Osteocyte (in vitro differentiated cells): ENCODE measurements around the gene NQO2. TPM values are rescaled to one million over a fixed set of nuclear protein-coding genes. Genes with fewer than 3 reads are reported as not detected.
"Not testable (repeated sequence)": the region's sequence is repeated elsewhere in the genome, so short reads cannot be mapped to it uniquely, and the experiment has no call there.

Experiments used
- DNase-seq: peaks from one replicate; pipeline ENCODE4 v3.0.0; 2021; ENCODE audit warnings: mixed read lengths; ENCODE audit not compliant: unreplicated experiment; ENCODE audit errors: extremely low spot score
- H3K27ac Mint-ChIP-seq: one replicate; pipeline ENCODE4 v1.8.0; 2021; ENCODE audit warnings: mild to moderate bottlenecking, mixed read lengths; ENCODE audit not compliant: unreplicated experiment
- H3K27me3 Mint-ChIP-seq: one replicate; pipeline ENCODE4 v1.8.0; 2021; ENCODE audit warnings: mixed read lengths; ENCODE audit not compliant: unreplicated experiment
- H3K36me3 Mint-ChIP-seq: one replicate; pipeline ENCODE4 v1.8.0; 2021; ENCODE audit warnings: mixed read lengths; ENCODE audit not compliant: unreplicated experiment
- H3K4me1 Mint-ChIP-seq: one replicate; pipeline ENCODE4 v1.8.0; 2021; ENCODE audit warnings: mixed read lengths; ENCODE audit not compliant: unreplicated experiment
- H3K4me3 Mint-ChIP-seq: one replicate; pipeline ENCODE4 v1.8.0; 2021; ENCODE audit warnings: mild to moderate bottlenecking, moderate library complexity, mixed read lengths; ENCODE audit not compliant: unreplicated experiment
- H3K9me3 Mint-ChIP-seq: one replicate; pipeline ENCODE4 v1.8.0; 2021; ENCODE audit warnings: mixed read lengths; ENCODE audit not compliant: unreplicated experiment
- total RNA-seq: library from RNA; stranded (reverse); gene quantifications from 2 replicates; pipeline ENCODE4 v1.2.1, GENCODE V29; 2021
- TF ChIP-seq, protein P1 (sequence below): fragments of 200-600 bp; sonication (generic); IDR thresholded peaks from 2 replicates; pipeline ENCODE4 v1.5.0; 2021; ENCODE audit warnings: antibody characterized with exemption, mild to moderate bottlenecking, moderate library complexity

The NQO2 gene
- total RNA-seq, 1 donor from 2014 or later = 40.1 TPM

DNA sequence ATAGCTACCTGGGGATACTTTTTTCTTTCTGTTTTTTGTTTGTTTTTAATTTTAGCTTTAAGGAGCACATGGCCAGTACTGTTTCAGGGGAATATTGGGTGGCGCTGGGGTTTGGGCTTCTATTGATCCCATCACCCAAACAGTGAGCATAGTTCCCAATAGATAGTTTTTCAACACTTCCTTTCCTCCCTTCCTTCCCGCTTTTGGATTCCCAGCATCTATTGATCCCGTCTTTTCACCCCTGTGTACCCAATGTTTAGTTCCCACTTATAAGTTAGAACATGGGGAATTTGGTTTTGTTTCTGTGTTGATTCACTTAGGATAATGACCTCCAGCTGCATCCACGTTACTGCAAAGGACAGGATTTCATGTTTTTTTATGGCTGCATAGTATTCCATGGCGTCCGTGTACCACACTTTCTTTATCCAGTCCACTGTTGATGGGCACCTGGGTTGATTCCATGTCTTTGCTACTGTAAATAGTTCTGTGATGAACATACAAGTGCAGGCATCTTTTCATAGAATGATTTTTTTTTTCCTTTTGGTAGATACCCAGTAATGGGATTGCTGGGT, 20.1 kb downstream of the NQO2 start:
- DNase-seq = no peak
- TF ChIP-seq, protein P1, sequence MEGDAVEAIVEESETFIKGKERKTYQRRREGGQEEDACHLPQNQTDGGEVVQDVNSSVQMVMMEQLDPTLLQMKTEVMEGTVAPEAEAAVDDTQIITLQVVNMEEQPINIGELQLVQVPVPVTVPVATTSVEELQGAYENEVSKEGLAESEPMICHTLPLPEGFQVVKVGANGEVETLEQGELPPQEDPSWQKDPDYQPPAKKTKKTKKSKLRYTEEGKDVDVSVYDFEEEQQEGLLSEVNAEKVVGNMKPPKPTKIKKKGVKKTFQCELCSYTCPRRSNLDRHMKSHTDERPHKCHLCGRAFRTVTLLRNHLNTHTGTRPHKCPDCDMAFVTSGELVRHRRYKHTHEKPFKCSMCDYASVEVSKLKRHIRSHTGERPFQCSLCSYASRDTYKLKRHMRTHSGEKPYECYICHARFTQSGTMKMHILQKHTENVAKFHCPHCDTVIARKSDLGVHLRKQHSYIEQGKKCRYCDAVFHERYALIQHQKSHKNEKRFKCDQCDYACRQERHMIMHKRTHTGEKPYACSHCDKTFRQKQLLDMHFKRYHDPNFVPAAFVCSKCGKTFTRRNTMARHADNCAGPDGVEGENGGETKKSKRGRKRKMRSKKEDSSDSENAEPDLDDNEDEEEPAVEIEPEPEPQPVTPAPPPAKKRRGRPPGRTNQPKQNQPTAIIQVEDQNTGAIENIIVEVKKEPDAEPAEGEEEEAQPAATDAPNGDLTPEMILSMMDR = no peak
- H3K4me3 Mint-ChIP-seq = no peak overlapping the region
- H3K36me3 Mint-ChIP-seq = peaks cover 39% of the 10 kb centered on the region
- no peaks in the 10 kb centered on the region for H3K27me3 Mint-ChIP-seq
- H3K27ac Mint-ChIP-seq = no peak overlapping the region
- peaks cover 8% of the 10 kb centered on the region for H3K9me3 Mint-ChIP-seq
- H3K4me1 Mint-ChIP-seq = peaks cover 22% of the 10 kb centered on the region

DNA sequence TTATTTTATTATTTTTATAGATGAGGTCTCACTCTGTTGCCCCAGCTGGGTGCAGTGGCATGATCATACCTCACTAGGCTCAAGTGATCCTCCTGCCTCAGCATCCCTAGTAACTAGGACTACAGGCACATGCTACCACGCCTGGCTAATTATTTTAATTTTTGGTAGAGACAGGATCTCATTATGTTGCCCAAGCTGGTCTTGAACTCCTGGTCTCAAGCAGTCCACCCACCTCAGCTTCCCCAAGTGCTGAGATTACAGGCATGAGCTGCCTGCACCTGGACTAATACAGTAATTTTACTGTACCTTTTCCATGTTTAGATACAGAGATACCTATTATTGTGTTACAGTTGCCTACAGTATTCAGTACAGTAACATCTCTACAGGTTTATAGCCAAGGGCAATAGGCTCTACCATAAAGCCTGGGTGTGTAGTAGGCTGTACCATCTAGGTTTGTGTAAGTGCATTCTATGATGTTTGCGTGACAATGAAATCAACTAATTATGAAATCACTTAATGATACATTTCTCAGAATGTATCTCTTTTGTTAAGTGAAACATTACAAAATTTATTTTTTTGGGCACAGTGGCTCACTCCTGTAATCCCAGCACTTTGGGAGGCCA, 21.4 kb downstream of the NQO2 start:
- H3K9me3 Mint-ChIP-seq, DNase-seq, H3K27ac Mint-ChIP-seq, H3K4me3 Mint-ChIP-seq, H3K27me3 Mint-ChIP-seq: not testable (repeated sequence)
- Mint-ChIP-seq H3K4me1 (peaks cover 32% of the 10 kb centered on the region), H3K36me3 (peaks cover 30% of the 10 kb centered on the region)

DNA sequence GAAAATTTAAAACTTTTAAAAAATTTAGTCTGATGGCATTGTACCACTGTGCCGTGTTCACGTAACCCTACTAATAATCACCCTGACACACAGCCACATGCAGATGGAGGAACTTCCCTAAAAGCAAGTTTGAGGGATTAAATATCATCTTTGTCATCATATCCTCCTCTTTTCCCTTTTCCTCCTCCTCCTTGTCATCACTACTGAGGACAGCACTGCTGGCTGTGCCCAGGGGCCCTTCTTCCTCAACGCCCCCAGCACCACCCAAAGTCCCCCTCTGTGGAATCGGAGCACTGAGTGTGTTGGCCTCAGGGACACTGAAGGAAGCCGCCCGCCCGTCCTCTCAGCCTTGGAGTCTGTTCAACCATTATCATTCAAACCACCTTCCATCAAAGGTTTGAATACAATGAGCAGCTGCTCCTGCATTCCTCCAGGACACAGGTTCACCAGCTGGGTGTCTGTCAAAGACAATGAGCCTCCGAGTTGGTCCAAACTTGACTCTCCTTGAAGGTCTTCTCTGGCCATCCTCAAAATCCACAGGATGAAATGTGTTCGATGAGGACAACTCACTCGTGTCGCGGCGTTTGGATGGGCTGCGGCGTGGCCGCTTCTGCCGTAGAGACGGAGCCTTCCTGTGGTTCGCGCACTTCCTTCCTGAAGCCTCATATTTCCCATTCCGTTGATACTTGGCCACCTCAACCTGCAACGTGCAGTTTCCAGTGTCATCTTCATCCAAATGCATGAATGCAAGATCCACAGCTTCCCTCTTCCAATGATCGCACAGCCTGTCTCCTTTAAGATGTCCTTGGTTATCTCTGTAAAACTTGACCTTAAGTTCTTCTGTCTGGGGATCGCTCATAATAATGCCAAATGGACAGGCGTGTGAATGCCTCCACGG, 23.3 kb downstream of the NQO2 start:
- Mint-ChIP-seq H3K9me3 (peaks cover 8% of the 10 kb centered on the region), H3K27ac (peak overlapping the region; percentile 96), H3K4me1 (peaks cover 39% of the 10 kb centered on the region), H3K36me3 (peaks cover 17% of the 10 kb centered on the region), H3K27me3 (no peaks in the 10 kb centered on the region), H3K4me3 (peak overlapping the region; percentile 62)
- TF ChIP-seq, protein P1 = no peak
- no peak for DNase-seq

DNA sequence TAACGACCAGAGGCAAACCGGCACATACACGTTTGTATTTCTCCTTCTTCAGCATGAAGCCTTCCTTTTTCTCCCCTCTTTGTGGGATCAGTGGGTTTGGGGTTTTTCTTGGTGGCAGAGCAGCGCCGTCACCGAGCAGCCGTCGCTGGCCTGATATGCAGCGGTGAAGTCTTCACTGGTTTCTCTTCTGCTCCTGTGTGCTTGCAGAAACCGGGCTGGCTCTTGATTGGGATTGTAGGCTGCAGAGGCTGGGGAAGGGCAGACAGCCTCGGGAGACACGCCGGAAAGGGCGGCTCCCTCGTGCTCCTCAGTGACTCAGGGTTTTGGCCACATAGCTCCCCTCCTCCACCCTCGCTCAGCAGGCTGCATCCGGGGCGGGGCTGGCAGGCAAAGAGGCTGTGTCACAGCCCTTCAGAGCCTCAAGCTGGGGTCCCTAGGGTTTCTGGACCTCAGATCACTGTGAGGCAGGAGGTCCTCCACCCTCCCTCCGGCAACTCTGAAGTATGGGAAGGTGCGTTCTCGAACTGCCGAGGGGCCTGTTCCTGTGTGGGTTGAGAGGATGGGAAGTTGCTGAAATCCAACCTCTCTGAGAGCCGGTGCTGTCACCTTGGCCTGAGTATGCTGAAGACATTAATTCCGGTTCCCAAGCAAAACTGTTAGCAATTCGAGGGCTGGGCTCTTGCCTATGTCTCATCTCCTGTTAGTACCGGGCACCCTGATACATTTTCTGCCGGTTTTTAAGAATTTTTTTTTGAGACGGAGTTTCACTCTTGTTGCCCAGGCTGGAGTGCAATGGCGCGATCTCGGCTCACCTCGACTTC, 24.2 kb downstream of the NQO2 start:
- TF ChIP-seq, protein P1 = no peak
- H3K27ac Mint-ChIP-seq = peak overlapping the region; percentile 96
- peak overlapping the region; percentile 62 for H3K4me3 Mint-ChIP-seq

More for the DNA sequence above, 24.2 kb downstream of the NQO2 start:
- H3K27me3 Mint-ChIP-seq = no peaks in the 10 kb centered on the region
- peak; percentile 94 for DNase-seq
- H3K9me3 Mint-ChIP-seq = peaks cover 8% of the 10 kb centered on the region
- peaks cover 16% of the 10 kb centered on the region for H3K36me3 Mint-ChIP-seq
- peaks cover 39% of the 10 kb centered on the region for H3K4me1 Mint-ChIP-seq
